Testis (tissue), 2 donors: ENCODE measurements around the gene NUDT7.

Source experiments
- POLR2A ChIP-seq: fragments of 450-650 bp; IDR thresholded peaks from one replicate; pipeline ENCODE4 v1.6.1; 2017; ENCODE audit warnings: antibody characterized with exemption, mild to moderate bottlenecking, moderate library complexity
- TF ChIP-seq, protein P1 (sequence below), 3 experiments: fragments of 450-650 bp in 2 of 3; fragments of 200-600 bp in 1 of 3; sonication (generic) in 1 of 3; IDR thresholded peaks; one replicate each; pipeline ENCODE4 v1.5.1; 2016 to 2019; ENCODE audit warnings: antibody characterized with exemption in 3 of 3, mild to moderate bottlenecking in 2 of 3, moderate library complexity in 1 of 3

- no peak for TF ChIP-seq POLR2A
- TF ChIP-seq, protein P1, sequence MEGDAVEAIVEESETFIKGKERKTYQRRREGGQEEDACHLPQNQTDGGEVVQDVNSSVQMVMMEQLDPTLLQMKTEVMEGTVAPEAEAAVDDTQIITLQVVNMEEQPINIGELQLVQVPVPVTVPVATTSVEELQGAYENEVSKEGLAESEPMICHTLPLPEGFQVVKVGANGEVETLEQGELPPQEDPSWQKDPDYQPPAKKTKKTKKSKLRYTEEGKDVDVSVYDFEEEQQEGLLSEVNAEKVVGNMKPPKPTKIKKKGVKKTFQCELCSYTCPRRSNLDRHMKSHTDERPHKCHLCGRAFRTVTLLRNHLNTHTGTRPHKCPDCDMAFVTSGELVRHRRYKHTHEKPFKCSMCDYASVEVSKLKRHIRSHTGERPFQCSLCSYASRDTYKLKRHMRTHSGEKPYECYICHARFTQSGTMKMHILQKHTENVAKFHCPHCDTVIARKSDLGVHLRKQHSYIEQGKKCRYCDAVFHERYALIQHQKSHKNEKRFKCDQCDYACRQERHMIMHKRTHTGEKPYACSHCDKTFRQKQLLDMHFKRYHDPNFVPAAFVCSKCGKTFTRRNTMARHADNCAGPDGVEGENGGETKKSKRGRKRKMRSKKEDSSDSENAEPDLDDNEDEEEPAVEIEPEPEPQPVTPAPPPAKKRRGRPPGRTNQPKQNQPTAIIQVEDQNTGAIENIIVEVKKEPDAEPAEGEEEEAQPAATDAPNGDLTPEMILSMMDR (IDR thresholded peaks at IDR 0.05) = no peak
Measured at GRCh38 chr16:77775911-77776909, 53.9 kb downstream of the NUDT7 start.
